Right lobe of liver (tissue), 6 donors: ENCODE results near the gene NEK2. TPM values are rescaled to one million over a fixed set of nuclear protein-coding genes. Genes with fewer than 3 reads are reported as not detected.

Source experiments
- ATAC-seq, 4 donors: fragments of 200-7000 bp; cut with Tn5 transposase; one replicate each; pipeline ENCODE4 v1.9.1; 2020; ENCODE audit warnings: mild to moderate bottlenecking in 4 of 4, moderate library complexity in 4 of 4
- DNase-seq, 3 donors: peaks; one replicate each; pipeline ENCODE4 v3.0.0-alpha.2; 2020
- H3K27ac ChIP-seq, 3 donors: fragments of 200-600 bp; one replicate each; pipeline ENCODE4 v1.8.0; 2022
- H3K27me3 ChIP-seq, 2 donors: fragments of 200-600 bp; one replicate each; pipeline ENCODE4 v1.8.0; 2022
- H3K36me3 ChIP-seq, 4 donors: fragments of 200-600 bp; sonication (generic) in 1 of 4; one replicate each; pipeline versions ENCODE4 v1.5.1 to v1.8.0; 2017 to 2022; ENCODE audit warnings: control low read depth in 1 of 4
- H3K4me1 ChIP-seq, 4 donors: fragments of 200-600 bp; sonication (generic) in 1 of 4; one replicate each; pipeline versions ENCODE4 v1.5.1 to v1.8.0; 2017 to 2022; ENCODE audit warnings: control low read depth in 1 of 4
- H3K4me3 ChIP-seq, 3 donors: fragments of 200-600 bp; one replicate each; pipeline ENCODE4 v1.8.0; 2022
- H3K9me3 ChIP-seq, 4 donors: fragments of 200-600 bp; sonication (generic) in 1 of 4; one replicate each; pipeline versions ENCODE4 v1.5.1 to v1.8.0; 2017 to 2022; ENCODE audit warnings: control low read depth in 1 of 4
- CTCF ChIP-seq, 4 donors: fragments of 200-600 bp in 3 of 4; fragments of 450-650 bp in 1 of 4; IDR thresholded peaks; one replicate each; pipeline versions ENCODE4 v1.5.1 to v1.8.0; 2016 to 2022; ENCODE audit warnings: antibody characterized with exemption in 4 of 4, mild to moderate bottlenecking in 2 of 4
- POLR2A ChIP-seq: fragments of 450-650 bp; IDR thresholded peaks from one replicate; pipeline ENCODE4 v1.6.1; 2017; ENCODE audit warnings: antibody characterized with exemption, mild to moderate bottlenecking
- WGBS: methylation state at CpG from one replicate; pipeline ENCODE4 v1.1.6; 2018; ENCODE audit warnings: low coverage, low lambda C conversion rate; ENCODE audit not compliant: insufficient coverage; ENCODE audit errors: missing lambda C conversion rate; 5-methylcytosine and 5-hydroxymethylcytosine counted together
- intact Hi-C, 2 donors: fragments of 100-400 bp; cut with DNase I; formaldehyde crosslinking; loops; one replicate each; pipeline versions ENCODE4 v1.11.2 to v1.14.1; 2022
- total RNA-seq, 6 experiments: library from RNA; depleted of rRNA in 2 of 6; stranded (reverse); fragments of >200 nt in 2 of 6; fragmentation: NEBNext Ultra II Directional in 3 of 6; extraction: Animal tissue kit (Norgen Biotek cat#: 25700) in 3 of 6; gene quantifications; one replicate each; pipeline versions ENCODE4 v1.1.0 to v1.2.4, GENCODE V29; 2016 to 2023
- donor health status: DM: no; HTN: yes; CAD: no.
- donor health status: DM: no; HTN: no; CAD: no.
- donor health status: DM: no; HTN: no; CAD: no.
- donor health status: DM: no; HTN: yes; CAD: no.
- donor health status: DM: no; HTN: yes; CAD: no.

Gene NEK2
- total RNA-seq, 6 experiments from 2014 or later: 0.22 to 0.80 (median 0.50) TPM; not detected in 1

GRCh38 chr1:211616231-211616964 is 59.0 kb downstream of the NEK2 start:
- Histone ChIP-seq H3K27me3 (no peaks in the 10 kb centered on the region), H3K27ac (no peak overlapping the region), H3K4me1 (peaks cover 0 to 16% (median 3%) of the 10 kb centered on the region in 4 donors), H3K4me3 (no peak overlapping the region), H3K36me3 (no peaks in the 10 kb centered on the region), H3K9me3 (no peaks in the 10 kb centered on the region)
- peak in 2 of 3 donors; percentile 60 to 77 for DNase-seq
- TF ChIP-seq CTCF (IDR thresholded peaks at IDR 0.05) (no peak), POLR2A (no peak)
- WGBS: 48% methylated on average over 3 of the region's 13 CpGs
- intact Hi-C loops: no loop called here
- ATAC-seq: peak in 3 of 4 donors; percentile 23 to 75 (median 30)

GRCh38 chr1:211614615-211615014 is 60.8 kb downstream of the NEK2 start:
- Histone ChIP-seq H3K4me1 (peaks cover 0 to 32% (median 9%) of the 10 kb centered on the region in 4 donors), H3K9me3 (no peaks in the 10 kb centered on the region), H3K36me3 (no peaks in the 10 kb centered on the region), H3K27me3 (no peaks in the 10 kb centered on the region), H3K27ac (no peak overlapping the region), H3K4me3 (no peak overlapping the region)
- DNase-seq (no peak), ATAC-seq (no peak)
- 65% methylated on average over 5 of the region's 11 CpGs for WGBS
- no peak for TF ChIP-seq CTCF (IDR thresholded peaks at IDR 0.05)
- no peak for TF ChIP-seq POLR2A
- intact Hi-C loops: no loop called here

GRCh38 chr1:211613951-211614350 is 61.5 kb downstream of the NEK2 start:
- Histone ChIP-seq H3K27me3 (no peaks in the 10 kb centered on the region), H3K27ac (no peak overlapping the region), H3K36me3 (no peaks in the 10 kb centered on the region), H3K9me3 (no peaks in the 10 kb centered on the region), H3K4me3 (no peak overlapping the region), H3K4me1 (peaks cover 0 to 30% (median 10%) of the 10 kb centered on the region in 4 donors)
- DNase-seq (no peak), ATAC-seq (no peak)
- TF ChIP-seq POLR2A (no peak), CTCF (IDR thresholded peaks at IDR 0.05) (no peak)
- intact Hi-C loops: no loop called here
- WGBS: 95% methylated on average over 5 of the region's 5 CpGs

- ATAC-seq (peak; percentile 5 to 57 (median 46)), DNase-seq (peak; percentile 65 to 77 (median 76))
- no peak for TF ChIP-seq CTCF (IDR thresholded peaks at IDR 0.05)
- TF ChIP-seq POLR2A: no peak
- intact Hi-C loops: no loop called here
- WGBS: 60% methylated on average over 4 of the region's 8 CpGs
- Histone ChIP-seq H3K27ac (peak overlapping the region in 1 of 3 donors; percentile 21), H3K9me3 (no peaks in the 10 kb centered on the region), H3K36me3 (no peaks in the 10 kb centered on the region), H3K27me3 (no peaks in the 10 kb centered on the region), H3K4me1 (peaks cover 0 to 32% (median 13%) of the 10 kb centered on the region in 4 donors), H3K4me3 (no peak overlapping the region)
These were observed 62.1 kb downstream of the NEK2 start for GRCh38 chr1:211613108-211613947.
